ENCODE results near the gene CRIP3. TPM values are rescaled to one million over a fixed set of nuclear protein-coding genes. Genes with fewer than 3 reads are reported as not detected.

Gene CRIP3
- total RNA-seq, 2 donors from 2014 or later: 13.4 to 19.3 TPM

DNA sequence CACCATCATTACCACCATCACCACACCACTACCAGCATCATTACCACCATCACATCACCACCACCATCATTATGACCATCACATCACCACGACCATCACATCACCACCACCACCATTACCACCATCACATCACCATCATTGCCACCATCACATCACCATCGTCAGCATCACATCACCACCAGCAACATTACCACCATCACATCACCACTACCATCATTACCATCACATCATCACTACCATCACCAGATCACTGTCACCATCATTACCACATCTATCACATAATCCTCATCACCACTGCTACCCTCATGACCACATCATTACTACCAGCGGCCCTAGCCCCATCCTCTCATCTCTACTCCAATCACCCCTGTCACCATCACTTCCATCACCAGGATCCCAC, 14.1 kb downstream of the CRIP3 start:
- Histone ChIP-seq H3K36me3 (ENCODE audit: control insufficient read depth, insufficient read depth, low read length) (no peaks in the 10 kb centered on the region), H3K4me3 (ENCODE audit: low read length) (no peak overlapping the region), H3K4me1 (ENCODE audit: control insufficient read depth, insufficient read depth, low read length) (peaks cover 3% of the 10 kb centered on the region), H3K9ac (ENCODE audit: extremely low read depth, low read length, poor library complexity, severe bottlenecking) (no peak overlapping the region), H3K9me3 (ENCODE audit: control insufficient read depth, low read length) (no peaks in the 10 kb centered on the region), H3K27me3 (ENCODE audit: control insufficient read depth, insufficient read depth, low read length, poor library complexity, severe bottlenecking) (no peaks in the 10 kb centered on the region), H3K27ac (ENCODE audit: low read depth, low read length) (no peak overlapping the region)
- DNase-seq: no peak
- H3K36me3 Mint-ChIP-seq (ENCODE audit: low read depth): no peaks in the 10 kb centered on the region
- WGBS, 2 experiments (ENCODE audit: insufficient coverage in 1 of 2, insufficient read length in 1 of 2): 80 to 86% methylated on average over 2 to 3 of the region's 3 CpGs
- no peak overlapping the region for H3K27ac Mint-ChIP-seq
- peaks cover 3% of the 10 kb centered on the region for H3K4me1 Mint-ChIP-seq
- H3K4me3 Mint-ChIP-seq: no peak overlapping the region
- TF ChIP-seq, protein P1, sequence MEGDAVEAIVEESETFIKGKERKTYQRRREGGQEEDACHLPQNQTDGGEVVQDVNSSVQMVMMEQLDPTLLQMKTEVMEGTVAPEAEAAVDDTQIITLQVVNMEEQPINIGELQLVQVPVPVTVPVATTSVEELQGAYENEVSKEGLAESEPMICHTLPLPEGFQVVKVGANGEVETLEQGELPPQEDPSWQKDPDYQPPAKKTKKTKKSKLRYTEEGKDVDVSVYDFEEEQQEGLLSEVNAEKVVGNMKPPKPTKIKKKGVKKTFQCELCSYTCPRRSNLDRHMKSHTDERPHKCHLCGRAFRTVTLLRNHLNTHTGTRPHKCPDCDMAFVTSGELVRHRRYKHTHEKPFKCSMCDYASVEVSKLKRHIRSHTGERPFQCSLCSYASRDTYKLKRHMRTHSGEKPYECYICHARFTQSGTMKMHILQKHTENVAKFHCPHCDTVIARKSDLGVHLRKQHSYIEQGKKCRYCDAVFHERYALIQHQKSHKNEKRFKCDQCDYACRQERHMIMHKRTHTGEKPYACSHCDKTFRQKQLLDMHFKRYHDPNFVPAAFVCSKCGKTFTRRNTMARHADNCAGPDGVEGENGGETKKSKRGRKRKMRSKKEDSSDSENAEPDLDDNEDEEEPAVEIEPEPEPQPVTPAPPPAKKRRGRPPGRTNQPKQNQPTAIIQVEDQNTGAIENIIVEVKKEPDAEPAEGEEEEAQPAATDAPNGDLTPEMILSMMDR (conservative IDR thresholded peaks at IDR 0.05): no peak
- peaks cover 2% of the 10 kb centered on the region for H3K27me3 Mint-ChIP-seq (ENCODE audit: insufficient read depth)
- H3K9me3 Mint-ChIP-seq: no peaks in the 10 kb centered on the region

DNA sequence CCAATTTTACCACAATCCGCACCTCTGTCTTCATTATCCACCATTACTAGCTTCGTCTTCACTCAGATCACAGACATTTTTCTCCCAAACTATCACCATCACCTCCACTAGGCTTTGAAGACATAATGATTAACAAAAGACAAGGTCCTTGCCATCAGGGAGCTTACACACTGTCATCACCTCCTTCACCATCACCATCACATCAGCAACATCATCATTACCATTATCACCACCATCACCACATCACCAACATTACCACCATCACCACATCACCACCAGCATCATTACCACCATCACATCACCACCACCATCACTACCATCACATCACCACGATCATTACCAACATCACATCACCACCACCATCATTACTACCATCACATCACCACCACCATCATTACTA, 14.9 kb downstream of the CRIP3 start:
- TF ChIP-seq, protein P1 (conservative IDR thresholded peaks at IDR 0.05): no peak
- 89 to 90% methylated on average over 3 of the region's 3 CpGs for WGBS, 2 experiments (ENCODE audit: insufficient coverage in 1 of 2, insufficient read length in 1 of 2)

DNA sequence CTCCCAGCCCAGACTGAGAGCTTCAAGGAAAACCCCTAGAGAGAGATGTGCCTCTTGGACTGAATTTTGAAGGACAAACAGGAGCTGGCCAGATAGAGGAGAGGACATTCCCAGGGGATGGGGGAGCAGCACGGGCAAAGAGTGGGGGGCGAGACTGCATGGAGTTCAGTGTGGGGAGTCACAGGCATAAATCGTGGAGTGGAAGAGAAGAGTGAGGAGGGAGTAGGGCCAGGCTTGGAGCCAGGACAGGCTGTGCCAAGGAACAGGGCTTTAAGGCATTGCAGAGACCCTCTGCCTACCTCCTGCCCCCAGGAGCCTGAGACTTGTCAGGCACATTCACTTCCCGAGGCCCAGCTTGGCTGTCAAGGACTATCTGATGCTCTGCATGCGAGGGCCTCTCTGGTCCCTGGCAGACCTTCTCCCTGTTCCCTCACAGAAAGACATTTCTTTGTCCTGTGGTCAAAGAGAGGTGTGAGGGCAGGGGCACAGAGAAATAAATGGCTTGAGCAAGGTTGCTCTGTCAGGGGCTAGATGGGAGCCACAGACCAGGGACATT, 15.8 kb downstream of the CRIP3 start:
- Mint-ChIP-seq H3K4me1 (peaks cover 8% of the 10 kb centered on the region), H3K36me3 (ENCODE audit: low read depth) (no peaks in the 10 kb centered on the region), H3K27ac (no peak overlapping the region), H3K4me3 (no peak overlapping the region), H3K9me3 (no peaks in the 10 kb centered on the region), H3K27me3 (ENCODE audit: insufficient read depth) (peaks cover 2% of the 10 kb centered on the region)
- no peak overlapping the region for H3K9ac ChIP-seq (ENCODE audit: extremely low read depth, low read length, poor library complexity, severe bottlenecking)
- H3K9me3 ChIP-seq (ENCODE audit: control insufficient read depth, low read length): no peaks in the 10 kb centered on the region
- no peaks in the 10 kb centered on the region for H3K27me3 ChIP-seq (ENCODE audit: control insufficient read depth, insufficient read depth, low read length, poor library complexity, severe bottlenecking)
- TF ChIP-seq, protein P1 (conservative IDR thresholded peaks at IDR 0.05): no peak
- WGBS, 2 experiments (ENCODE audit: insufficient coverage in 1 of 2, insufficient read length in 1 of 2): 88 to 100% methylated on average over 4 to 5 of the region's 5 CpGs
- no peaks in the 10 kb centered on the region for H3K36me3 ChIP-seq (ENCODE audit: control insufficient read depth, insufficient read depth, low read length)
- peaks cover 3% of the 10 kb centered on the region for H3K4me1 ChIP-seq (ENCODE audit: control insufficient read depth, insufficient read depth, low read length)
- no peak overlapping the region for H3K4me3 ChIP-seq (ENCODE audit: low read length)
- no peak overlapping the region for H3K27ac ChIP-seq (ENCODE audit: low read depth, low read length)
- DNase-seq: no peak

More for the DNA sequence above, 14.9 kb downstream of the CRIP3 start:
- no peak overlapping the region for H3K27ac ChIP-seq (ENCODE audit: low read depth, low read length)
- no peaks in the 10 kb centered on the region for H3K9me3 Mint-ChIP-seq
- no peak overlapping the region for H3K9ac ChIP-seq (ENCODE audit: extremely low read depth, low read length, poor library complexity, severe bottlenecking)
- H3K4me3 Mint-ChIP-seq: no peak overlapping the region
- H3K4me3 ChIP-seq (ENCODE audit: low read length): no peak overlapping the region
- H3K27me3 Mint-ChIP-seq (ENCODE audit: insufficient read depth): peaks cover 2% of the 10 kb centered on the region
- DNase-seq: no peak
- H3K36me3 ChIP-seq (ENCODE audit: control insufficient read depth, insufficient read depth, low read length): no peaks in the 10 kb centered on the region
- peaks cover 3% of the 10 kb centered on the region for H3K4me1 ChIP-seq (ENCODE audit: control insufficient read depth, insufficient read depth, low read length)
- no peak overlapping the region for H3K27ac Mint-ChIP-seq
- no peaks in the 10 kb centered on the region for H3K9me3 ChIP-seq (ENCODE audit: control insufficient read depth, low read length)
- peaks cover 3% of the 10 kb centered on the region for H3K4me1 Mint-ChIP-seq
- no peaks in the 10 kb centered on the region for H3K36me3 Mint-ChIP-seq (ENCODE audit: low read depth)
- H3K27me3 ChIP-seq (ENCODE audit: control insufficient read depth, insufficient read depth, low read length, poor library complexity, severe bottlenecking): no peaks in the 10 kb centered on the region

Measured in endodermal cell (in vitro differentiated cells).